ENCODE results near the gene RHBDD1. TPM values are rescaled to one million over a fixed set of nuclear protein-coding genes. Genes with fewer than 3 reads are reported as not detected.

Gene RHBDD1
- polyA plus RNA-seq, 1 of the 3 experiments (the other 2 are of a cell fraction) = 10.3 TPM

DNA sequence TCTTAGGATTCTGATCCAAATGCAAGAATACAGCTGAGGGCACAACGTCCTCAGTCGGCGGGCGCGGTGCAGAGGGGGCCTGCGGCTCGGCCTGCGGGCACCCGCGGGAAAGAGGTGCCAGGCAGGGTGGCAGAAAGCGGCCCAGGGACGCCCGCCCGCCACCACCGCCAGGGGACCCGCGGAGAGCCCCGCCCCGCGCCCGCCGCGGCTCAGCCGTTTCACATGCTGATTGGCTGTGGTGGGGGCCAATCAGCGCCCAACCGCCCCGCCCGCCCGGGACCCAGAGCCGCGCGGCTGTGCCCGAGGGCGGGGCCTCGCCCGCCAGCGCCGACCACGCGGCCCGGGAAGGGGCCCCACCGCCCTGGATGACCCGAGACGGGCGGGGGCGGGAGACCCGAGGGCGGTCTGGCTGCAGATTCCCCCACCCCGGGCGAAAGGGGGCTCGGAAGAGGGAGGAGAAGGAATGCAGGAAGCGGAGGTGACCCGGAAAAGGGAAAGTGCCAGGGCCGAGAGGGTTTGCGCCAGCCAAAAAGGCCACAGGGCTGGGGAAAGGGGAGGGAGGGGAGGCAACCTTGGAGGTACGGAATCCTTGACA, 44.3 kb upstream of the RHBDD1 start (continued):
- TF ChIP-seq, protein P1, sequence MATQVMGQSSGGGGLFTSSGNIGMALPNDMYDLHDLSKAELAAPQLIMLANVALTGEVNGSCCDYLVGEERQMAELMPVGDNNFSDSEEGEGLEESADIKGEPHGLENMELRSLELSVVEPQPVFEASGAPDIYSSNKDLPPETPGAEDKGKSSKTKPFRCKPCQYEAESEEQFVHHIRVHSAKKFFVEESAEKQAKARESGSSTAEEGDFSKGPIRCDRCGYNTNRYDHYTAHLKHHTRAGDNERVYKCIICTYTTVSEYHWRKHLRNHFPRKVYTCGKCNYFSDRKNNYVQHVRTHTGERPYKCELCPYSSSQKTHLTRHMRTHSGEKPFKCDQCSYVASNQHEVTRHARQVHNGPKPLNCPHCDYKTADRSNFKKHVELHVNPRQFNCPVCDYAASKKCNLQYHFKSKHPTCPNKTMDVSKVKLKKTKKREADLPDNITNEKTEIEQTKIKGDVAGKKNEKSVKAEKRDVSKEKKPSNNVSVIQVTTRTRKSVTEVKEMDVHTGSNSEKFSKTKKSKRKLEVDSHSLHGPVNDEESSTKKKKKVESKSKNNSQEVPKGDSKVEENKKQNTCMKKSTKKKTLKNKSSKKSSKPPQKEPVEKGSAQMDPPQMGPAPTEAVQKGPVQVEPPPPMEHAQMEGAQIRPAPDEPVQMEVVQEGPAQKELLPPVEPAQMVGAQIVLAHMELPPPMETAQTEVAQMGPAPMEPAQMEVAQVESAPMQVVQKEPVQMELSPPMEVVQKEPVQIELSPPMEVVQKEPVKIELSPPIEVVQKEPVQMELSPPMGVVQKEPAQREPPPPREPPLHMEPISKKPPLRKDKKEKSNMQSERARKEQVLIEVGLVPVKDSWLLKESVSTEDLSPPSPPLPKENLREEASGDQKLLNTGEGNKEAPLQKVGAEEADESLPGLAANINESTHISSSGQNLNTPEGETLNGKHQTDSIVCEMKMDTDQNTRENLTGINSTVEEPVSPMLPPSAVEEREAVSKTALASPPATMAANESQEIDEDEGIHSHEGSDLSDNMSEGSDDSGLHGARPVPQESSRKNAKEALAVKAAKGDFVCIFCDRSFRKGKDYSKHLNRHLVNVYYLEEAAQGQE (IDR thresholded peaks at IDR 0.05; ENCODE audit: low read depth, low read length) = no peak
- TF ChIP-seq POLR2AphosphoS5 (IDR thresholded peaks at IDR 0.05; ENCODE audit: low read depth, low read length) (no peak), NRF1 (IDR thresholded peaks at IDR 0.05; ENCODE audit: low read depth, low read length) (no peak), FOXJ3 (CRISPR knock-in tag; IDR thresholded peaks at IDR 0.05) (no peak), RXRA (IDR thresholded peaks at IDR 0.05; ENCODE audit: borderline replicate concordance, low read depth) (no peak), MEF2A (IDR thresholded peaks at IDR 0.05; ENCODE audit: borderline replicate concordance, low read depth) (no peak), GATA2 (CRISPR knock-in tag; IDR thresholded peaks at IDR 0.05) (no peak), CHD2 (IDR thresholded peaks at IDR 0.05; ENCODE audit: low read length, partially characterized antibody) (no peak), RFX5 (IDR thresholded peaks at IDR 0.05; ENCODE audit: low read length) (no peak), FOXM1 (IDR thresholded peaks at IDR 0.05; ENCODE audit: low read depth) (no peak), FOSL2 (IDR thresholded peaks at IDR 0.05; ENCODE audit: borderline replicate concordance, low read depth) (no peak), GABPA (IDR thresholded peaks at IDR 0.05; ENCODE audit: low read depth) (0 out of 2 replicates have a peak, but pooled peaks have one; percentile 9), JUND (IDR thresholded peaks at IDR 0.05) (0 out of 2 replicates have a peak, but pooled peaks have one; percentile 1)
- TF ChIP-seq, protein P2, sequence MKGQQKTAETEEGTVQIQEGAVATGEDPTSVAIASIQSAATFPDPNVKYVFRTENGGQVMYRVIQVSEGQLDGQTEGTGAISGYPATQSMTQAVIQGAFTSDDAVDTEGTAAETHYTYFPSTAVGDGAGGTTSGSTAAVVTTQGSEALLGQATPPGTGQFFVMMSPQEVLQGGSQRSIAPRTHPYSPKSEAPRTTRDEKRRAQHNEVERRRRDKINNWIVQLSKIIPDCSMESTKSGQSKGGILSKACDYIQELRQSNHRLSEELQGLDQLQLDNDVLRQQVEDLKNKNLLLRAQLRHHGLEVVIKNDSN (IDR thresholded peaks at IDR 0.05; ENCODE audit: borderline replicate concordance, low read depth) = no peak
- TF ChIP-seq, protein P3, sequence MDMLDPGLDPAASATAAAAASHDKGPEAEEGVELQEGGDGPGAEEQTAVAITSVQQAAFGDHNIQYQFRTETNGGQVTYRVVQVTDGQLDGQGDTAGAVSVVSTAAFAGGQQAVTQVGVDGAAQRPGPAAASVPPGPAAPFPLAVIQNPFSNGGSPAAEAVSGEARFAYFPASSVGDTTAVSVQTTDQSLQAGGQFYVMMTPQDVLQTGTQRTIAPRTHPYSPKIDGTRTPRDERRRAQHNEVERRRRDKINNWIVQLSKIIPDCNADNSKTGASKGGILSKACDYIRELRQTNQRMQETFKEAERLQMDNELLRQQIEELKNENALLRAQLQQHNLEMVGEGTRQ (IDR thresholded peaks at IDR 0.05; ENCODE audit: borderline replicate concordance, low read depth, low read length) = no peak
- TF ChIP-seq, protein P4, sequence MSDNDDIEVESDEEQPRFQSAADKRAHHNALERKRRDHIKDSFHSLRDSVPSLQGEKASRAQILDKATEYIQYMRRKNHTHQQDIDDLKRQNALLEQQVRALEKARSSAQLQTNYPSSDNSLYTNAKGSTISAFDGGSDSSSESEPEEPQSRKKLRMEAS (IDR thresholded peaks at IDR 0.05; ENCODE audit: low read depth) = peak; percentile 69
- TF ChIP-seq, protein P5, sequence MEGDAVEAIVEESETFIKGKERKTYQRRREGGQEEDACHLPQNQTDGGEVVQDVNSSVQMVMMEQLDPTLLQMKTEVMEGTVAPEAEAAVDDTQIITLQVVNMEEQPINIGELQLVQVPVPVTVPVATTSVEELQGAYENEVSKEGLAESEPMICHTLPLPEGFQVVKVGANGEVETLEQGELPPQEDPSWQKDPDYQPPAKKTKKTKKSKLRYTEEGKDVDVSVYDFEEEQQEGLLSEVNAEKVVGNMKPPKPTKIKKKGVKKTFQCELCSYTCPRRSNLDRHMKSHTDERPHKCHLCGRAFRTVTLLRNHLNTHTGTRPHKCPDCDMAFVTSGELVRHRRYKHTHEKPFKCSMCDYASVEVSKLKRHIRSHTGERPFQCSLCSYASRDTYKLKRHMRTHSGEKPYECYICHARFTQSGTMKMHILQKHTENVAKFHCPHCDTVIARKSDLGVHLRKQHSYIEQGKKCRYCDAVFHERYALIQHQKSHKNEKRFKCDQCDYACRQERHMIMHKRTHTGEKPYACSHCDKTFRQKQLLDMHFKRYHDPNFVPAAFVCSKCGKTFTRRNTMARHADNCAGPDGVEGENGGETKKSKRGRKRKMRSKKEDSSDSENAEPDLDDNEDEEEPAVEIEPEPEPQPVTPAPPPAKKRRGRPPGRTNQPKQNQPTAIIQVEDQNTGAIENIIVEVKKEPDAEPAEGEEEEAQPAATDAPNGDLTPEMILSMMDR (IDR thresholded peaks at IDR 0.05) = peak; percentile 51
- TF ChIP-seq, protein P6, sequence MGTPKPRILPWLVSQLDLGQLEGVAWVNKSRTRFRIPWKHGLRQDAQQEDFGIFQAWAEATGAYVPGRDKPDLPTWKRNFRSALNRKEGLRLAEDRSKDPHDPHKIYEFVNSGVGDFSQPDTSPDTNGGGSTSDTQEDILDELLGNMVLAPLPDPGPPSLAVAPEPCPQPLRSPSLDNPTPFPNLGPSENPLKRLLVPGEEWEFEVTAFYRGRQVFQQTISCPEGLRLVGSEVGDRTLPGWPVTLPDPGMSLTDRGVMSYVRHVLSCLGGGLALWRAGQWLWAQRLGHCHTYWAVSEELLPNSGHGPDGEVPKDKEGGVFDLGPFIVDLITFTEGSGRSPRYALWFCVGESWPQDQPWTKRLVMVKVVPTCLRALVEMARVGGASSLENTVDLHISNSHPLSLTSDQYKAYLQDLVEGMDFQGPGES (IDR thresholded peaks at IDR 0.05; ENCODE audit: low read depth, low read length) = no peak

Measured in SK-N-SH (cell line).